ENCODE results near the gene USP53.
A peak's percentile ranks its signal among the peaks of the same experiment; 100 is the strongest.

The USP53 gene

DNA sequence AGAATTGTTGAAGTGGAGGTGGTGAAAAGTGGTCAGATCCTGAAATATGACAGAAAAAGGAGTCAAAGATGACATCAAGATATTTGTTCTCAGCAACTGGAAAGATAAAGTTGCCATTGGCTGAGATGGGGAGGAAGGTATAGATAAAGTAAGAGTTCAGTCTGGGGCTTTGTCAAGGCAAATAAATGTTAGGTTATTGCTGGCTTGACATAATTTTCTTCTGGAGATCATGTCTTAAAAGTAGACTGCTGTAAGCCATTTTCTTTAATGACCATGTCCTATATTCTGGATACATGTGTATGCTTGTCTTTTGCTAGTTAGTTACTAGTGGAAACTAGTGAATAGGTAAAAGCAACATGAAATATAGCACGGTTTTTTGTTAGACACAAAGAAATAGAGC is 5.6 kb downstream of the USP53 start:
- Histone ChIP-seq H3F3A (ENCODE audit: control insufficient read depth, insufficient read depth) (peaks cover 8% of the 10 kb centered on the region), H4K20me1 (ENCODE audit: control insufficient read depth, insufficient read depth, low read depth, low read length) (peaks cover 2% of the 10 kb centered on the region; the same call in 1 of the 2 replicates), H3K36me3 (ENCODE audit: control insufficient read depth, low read length) (peaks cover 94% of the 10 kb centered on the region), H3K4me2 (ENCODE audit: low read length) (peak overlapping the region; percentile 61), H3K27me3 (ENCODE audit: control insufficient read depth, low read length) (no peaks in the 10 kb centered on the region), H3K27ac (ENCODE audit: low read depth, low read length) (no peak overlapping the region), H3K4me3 (ENCODE audit: low read length) (0 out of 2 replicates have a peak overlapping the region, but pooled peaks have one; percentile 2), H3K4me1 (ENCODE audit: control insufficient read depth, low read length) (peaks cover 40% of the 10 kb centered on the region), H3K9me3 (ENCODE audit: control insufficient read depth, insufficient read depth, low read length) (no peaks in the 10 kb centered on the region), H3K79me2 (ENCODE audit: control insufficient read depth, low read length) (peaks cover 99% of the 10 kb centered on the region), H3K9me2 (replicated peaks; ENCODE audit: control insufficient read depth, low read length) (no peaks in the 10 kb centered on the region)
- TF ChIP-seq, protein P1, sequence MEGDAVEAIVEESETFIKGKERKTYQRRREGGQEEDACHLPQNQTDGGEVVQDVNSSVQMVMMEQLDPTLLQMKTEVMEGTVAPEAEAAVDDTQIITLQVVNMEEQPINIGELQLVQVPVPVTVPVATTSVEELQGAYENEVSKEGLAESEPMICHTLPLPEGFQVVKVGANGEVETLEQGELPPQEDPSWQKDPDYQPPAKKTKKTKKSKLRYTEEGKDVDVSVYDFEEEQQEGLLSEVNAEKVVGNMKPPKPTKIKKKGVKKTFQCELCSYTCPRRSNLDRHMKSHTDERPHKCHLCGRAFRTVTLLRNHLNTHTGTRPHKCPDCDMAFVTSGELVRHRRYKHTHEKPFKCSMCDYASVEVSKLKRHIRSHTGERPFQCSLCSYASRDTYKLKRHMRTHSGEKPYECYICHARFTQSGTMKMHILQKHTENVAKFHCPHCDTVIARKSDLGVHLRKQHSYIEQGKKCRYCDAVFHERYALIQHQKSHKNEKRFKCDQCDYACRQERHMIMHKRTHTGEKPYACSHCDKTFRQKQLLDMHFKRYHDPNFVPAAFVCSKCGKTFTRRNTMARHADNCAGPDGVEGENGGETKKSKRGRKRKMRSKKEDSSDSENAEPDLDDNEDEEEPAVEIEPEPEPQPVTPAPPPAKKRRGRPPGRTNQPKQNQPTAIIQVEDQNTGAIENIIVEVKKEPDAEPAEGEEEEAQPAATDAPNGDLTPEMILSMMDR (IDR thresholded peaks at IDR 0.05; ENCODE audit: low read depth, low read length, poor library complexity, severe bottlenecking), result no peak
- TF ChIP-seq EZH2phosphoT487 (IDR thresholded peaks at IDR 0.05; ENCODE audit: borderline replicate concordance, low read length), result no peak

DNA sequence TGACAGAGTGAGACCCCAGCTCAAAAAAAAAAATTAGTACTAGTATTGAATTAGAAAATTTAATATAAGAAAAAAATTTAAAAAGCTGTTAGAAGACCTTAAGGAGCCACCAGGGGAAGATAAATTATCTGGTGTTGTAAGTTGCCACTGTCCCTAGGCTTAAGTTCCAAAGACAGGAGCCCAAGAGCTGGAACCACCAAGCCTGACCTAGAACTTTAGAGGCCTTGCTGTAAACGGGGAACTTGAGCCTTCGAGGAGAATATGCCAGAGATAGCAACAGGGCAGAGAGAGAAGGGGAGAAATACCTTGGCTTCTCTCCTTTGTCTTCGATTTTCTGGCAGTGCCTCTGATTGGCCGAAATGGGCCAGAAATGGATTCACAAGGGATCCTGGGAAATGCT is 8.9 kb downstream of the USP53 start:
- H3K27me3 ChIP-seq (ENCODE audit: control insufficient read depth, low read length), result no peaks in the 10 kb centered on the region
- H3K4me1 ChIP-seq (ENCODE audit: control insufficient read depth, low read length), result peaks cover 27% of the 10 kb centered on the region
- H3K9me3 ChIP-seq (ENCODE audit: control insufficient read depth, insufficient read depth, low read length), result no peaks in the 10 kb centered on the region
- no peaks in the 10 kb centered on the region for H3K9me2 ChIP-seq (replicated peaks; ENCODE audit: control insufficient read depth, low read length)
- H4K20me1 ChIP-seq (ENCODE audit: control insufficient read depth, insufficient read depth, low read depth, low read length), result no peaks in the 10 kb centered on the region; the same call in 1 of the 2 replicates
- H3K36me3 ChIP-seq (ENCODE audit: control insufficient read depth, low read length), result peaks cover 92% of the 10 kb centered on the region
- H3K4me3 ChIP-seq (ENCODE audit: low read length), result no peak overlapping the region
- H3F3A ChIP-seq (ENCODE audit: control insufficient read depth, insufficient read depth), result peaks cover 11% of the 10 kb centered on the region
- no peak for TF ChIP-seq EZH2phosphoT487 (IDR thresholded peaks at IDR 0.05; ENCODE audit: borderline replicate concordance, low read length)
- TF ChIP-seq, protein P1 (IDR thresholded peaks at IDR 0.05; ENCODE audit: low read depth, low read length, poor library complexity, severe bottlenecking), result no peak
- no peak overlapping the region for H3K27ac ChIP-seq (ENCODE audit: low read depth, low read length)
- H3K4me2 ChIP-seq (ENCODE audit: low read length), result no peak overlapping the region
- peaks cover 98% of the 10 kb centered on the region for H3K79me2 ChIP-seq (ENCODE audit: control insufficient read depth, low read length)

DNA sequence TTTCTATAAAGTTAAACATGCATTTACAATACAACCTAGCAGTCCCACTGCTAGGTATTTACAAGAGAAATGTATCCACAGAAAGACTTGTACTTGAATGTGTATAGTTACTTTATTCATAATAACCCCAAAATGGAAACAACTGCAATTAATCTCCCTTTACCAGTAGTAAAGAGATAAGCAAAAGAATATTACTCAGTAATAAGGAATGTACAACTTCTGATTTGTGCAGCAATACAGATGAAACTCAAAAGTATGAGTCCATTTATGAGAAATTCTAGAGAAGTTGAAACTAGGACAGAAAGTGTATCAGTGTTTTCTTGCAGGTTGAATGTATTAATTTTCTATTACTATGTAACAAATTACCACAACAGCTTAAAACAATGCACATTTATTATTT is 15.2 kb downstream of the USP53 start:
- H3K27ac ChIP-seq (ENCODE audit: low read depth, low read length), result no peak overlapping the region
- H3K27me3 ChIP-seq (ENCODE audit: control insufficient read depth, low read length), result no peaks in the 10 kb centered on the region
- no peak for TF ChIP-seq EZH2phosphoT487 (IDR thresholded peaks at IDR 0.05; ENCODE audit: borderline replicate concordance, low read length)
- TF ChIP-seq, protein P1 (IDR thresholded peaks at IDR 0.05; ENCODE audit: low read depth, low read length, poor library complexity, severe bottlenecking), result no peak
- no peak overlapping the region for H3K4me2 ChIP-seq (ENCODE audit: low read length)
- H3K9me2 ChIP-seq (replicated peaks; ENCODE audit: control insufficient read depth, low read length), result no peaks in the 10 kb centered on the region
- peaks cover 90% of the 10 kb centered on the region for H3K36me3 ChIP-seq (ENCODE audit: control insufficient read depth, low read length)
- no peak overlapping the region for H3K4me3 ChIP-seq (ENCODE audit: low read length)
- H4K20me1 ChIP-seq (ENCODE audit: control insufficient read depth, insufficient read depth, low read depth, low read length), result peaks cover 10% of the 10 kb centered on the region; the same call in 1 of the 2 replicates
- H3F3A ChIP-seq (ENCODE audit: control insufficient read depth, insufficient read depth), result peaks cover 10% of the 10 kb centered on the region
- peaks cover 34% of the 10 kb centered on the region for H3K4me1 ChIP-seq (ENCODE audit: control insufficient read depth, low read length)
- peaks cover 99% of the 10 kb centered on the region for H3K79me2 ChIP-seq (ENCODE audit: control insufficient read depth, low read length)
- H3K9me3 ChIP-seq (ENCODE audit: control insufficient read depth, insufficient read depth, low read length), result no peaks in the 10 kb centered on the region
